GM12878 (cell line): ENCODE results near the gene FCN2. TPM values are rescaled to one million over a fixed set of nuclear protein-coding genes. Genes with fewer than 3 reads are reported as not detected.

Experiments
- ATAC-seq: fragments of 200-7000 bp; cut with Tn5 transposase; 3 replicates; pipeline ENCODE4 v1.9.1; 2020; ENCODE audit warnings: mild to moderate bottlenecking, moderate library complexity
- BruUV-seq: library from RNA; stranded (reverse); fragments of 400-500 nt; replicated peaks from 2 replicates; lab custom pipeline; 2021; lab: Mats Ljungman, UMichigan
- CTCF ChIA-PET: fragments of 300-600 bp; sonication (Branson Sonifier 250); formaldehyde crosslinking; extraction: SDS; loops from one replicate; lab custom pipeline; 2021; ENCODE audit warnings: inconsistent platforms; lab: Yijun Ruan, JAX
- POLR2A ChIA-PET: fragments of 350-600 bp; formaldehyde crosslinking; extraction: SDS; loops from one replicate; lab custom pipeline; 2021; ENCODE audit warnings: inconsistent platforms; lab: Charles Lee
- RAD21 ChIA-PET: fragments of 300-600 bp; sonication (Branson Sonifier 250); formaldehyde crosslinking; loops from one replicate; lab custom pipeline; 2023; ENCODE audit warnings: antibody characterized with exemption; ENCODE audit not compliant: unreplicated experiment; lab: Charles Lee
- SMC1A ChIA-PET: fragments of 300-600 bp; sonication (Branson Sonifier 250); formaldehyde crosslinking; loops from one replicate; lab custom pipeline; 2023; ENCODE audit not compliant: unreplicated experiment, uncharacterized antibody; lab: Charles Lee
- DNase-seq: peaks from one replicate; pipeline ENCODE4 v3.0.0-alpha.2; 2011; ENCODE audit warnings: low read depth, low spot score
- FAIRE-seq: peaks from 3 replicates; lab custom pipeline; 2011; peaks lifted over from hg19 to GRCh38; lab: Jason Lieb, UNC
- H2AFZ ChIP-seq: 2 replicates; pipeline ENCODE4 v1.6.0; 2011; ENCODE audit warnings: low read depth, low read length, control low read depth; ENCODE audit not compliant: control insufficient read depth
- H3K27ac ChIP-seq: 2 replicates; pipeline ENCODE4 v1.5.1; 2011; ENCODE audit warnings: control low read depth; ENCODE audit not compliant: control insufficient read depth, insufficient read depth
- H3K27me3 ChIP-seq, 2 experiments: replicated peaks in 1 of 2; 2 replicates each; pipeline versions ENCODE4 v1.6.0 to v1.6.1; 2011; ENCODE audit warnings: low read length in 1 of 2; ENCODE audit not compliant: control insufficient read depth in 2 of 2, insufficient read depth in 2 of 2
- H3K36me3 ChIP-seq, 2 experiments: 2 replicates each; pipeline ENCODE4 v1.5.1; 2011; ENCODE audit warnings: low read length in 1 of 2; ENCODE audit not compliant: control insufficient read depth in 2 of 2, insufficient read depth in 2 of 2
- H3K4me1 ChIP-seq: 2 replicates; pipeline ENCODE4 v1.6.1; 2011; ENCODE audit warnings: mild to moderate bottlenecking, low read length, moderate library complexity, mixed read lengths; ENCODE audit not compliant: control insufficient read depth, insufficient read depth
- H3K4me2 ChIP-seq: 2 replicates; pipeline ENCODE4 v1.6.0; 2011; ENCODE audit warnings: control low read depth; ENCODE audit not compliant: control insufficient read depth, insufficient read depth
- H3K4me3 ChIP-seq: fragments of 200-600 bp; sonication (generic); 2 replicates; pipeline ENCODE4 v1.5.1; 2016
- H3K79me2 ChIP-seq: 2 replicates; pipeline ENCODE4 v1.6.0; 2011; ENCODE audit warnings: low read length; ENCODE audit not compliant: control insufficient read depth, insufficient read depth
- H3K9ac ChIP-seq: 2 replicates; pipeline ENCODE4 v1.8.0; 2011; ENCODE audit warnings: low read length, control low read depth, mixed read lengths; ENCODE audit not compliant: control insufficient read depth, insufficient read depth
- H3K9me3 ChIP-seq: replicated peaks from 3 replicates; pipeline ENCODE4 v1.5.1; 2011; ENCODE audit warnings: mild to moderate bottlenecking, low read length; ENCODE audit not compliant: control insufficient read depth, insufficient read depth
- H4K20me1 ChIP-seq: 2 replicates; pipeline ENCODE4 v1.6.0; 2011; ENCODE audit not compliant: control insufficient read depth, insufficient read depth
- BCL11A ChIP-seq: IDR thresholded peaks from 2 replicates; pipeline ENCODE4 v1.6.1; 2011; ENCODE audit warnings: low read depth, low read length
- CBFB ChIP-seq: IDR thresholded peaks from 2 replicates; pipeline ENCODE4 v1.6.1; 2016; ENCODE audit warnings: antibody characterized with exemption, low read depth
- EZH2 ChIP-seq: IDR thresholded peaks from 2 replicates; pipeline ENCODE4 v1.6.1; 2012; ENCODE audit warnings: low read depth, mild to moderate bottlenecking, control low read depth, inconsistent platforms, low read length, borderline replicate concordance; ENCODE audit not compliant: control insufficient read depth
- HCFC1 ChIP-seq: fragments of 150-350 bp; IDR thresholded peaks from 2 replicates; pipeline ENCODE4 v1.6.1; 2014; ENCODE audit warnings: low read length
- HDAC6 ChIP-seq: fragments of 200-600 bp; sonication (generic); IDR thresholded peaks from one replicate; pipeline ENCODE4 v1.8.0; 2017; ENCODE audit warnings: antibody characterized with exemption; ENCODE audit not compliant: unreplicated experiment
- IRF3 ChIP-seq: fragments of 450-650 bp; IDR thresholded peaks from 2 replicates; pipeline ENCODE4 v1.6.1; 2014; ENCODE audit warnings: mild to moderate bottlenecking
- IRF4 ChIP-seq: IDR thresholded peaks from 2 replicates; pipeline ENCODE4 v1.6.1; 2011; ENCODE audit warnings: low read depth, low read length
- JUNB ChIP-seq: IDR thresholded peaks from 2 replicates; pipeline ENCODE4 v1.6.1; 2016; ENCODE audit warnings: antibody characterized with exemption, mild to moderate bottlenecking
- KLF5 ChIP-seq: fragments of 450-650 bp; IDR thresholded peaks from 2 replicates; pipeline ENCODE4 v1.6.1; 2014; ENCODE audit warnings: mild to moderate bottlenecking; ENCODE audit not compliant: partially characterized antibody
- MXI1 ChIP-seq: fragments of 150-350 bp; IDR thresholded peaks from 2 replicates; pipeline ENCODE4 v1.6.1; 2011; ENCODE audit warnings: low read depth, mild to moderate bottlenecking, inconsistent platforms, low read length, improper control_type of control experiment
- RFX5 ChIP-seq: IDR thresholded peaks from 2 replicates; pipeline ENCODE4 v1.6.1; 2011; ENCODE audit warnings: low read depth, low read length, improper control_type of control experiment
- SIX5 ChIP-seq: IDR thresholded peaks from 2 replicates; pipeline ENCODE4 v1.6.1; 2011; ENCODE audit warnings: mild to moderate bottlenecking, low read depth, low read length, moderate library complexity; ENCODE audit not compliant: severe bottlenecking
- SREBF1 ChIP-seq: IDR thresholded peaks from 2 replicates; pipeline ENCODE4 v1.6.1; 2012; ENCODE audit warnings: mild to moderate bottlenecking, low read length
- WGBS: methylation state at CpG from one replicate; pipeline ENCODE4 v1.1.6; 2016; ENCODE audit warnings: low lambda C conversion rate; ENCODE audit not compliant: insufficient replicate concordance, insufficient coverage; ENCODE audit errors: missing lambda C conversion rate; 5-methylcytosine and 5-hydroxymethylcytosine counted together
- in situ Hi-C: fragments of 300-500 bp; cut with MboI; formaldehyde crosslinking; loops from 9 replicates; pipeline ENCODE4 v1.14.3; 2018; ENCODE audit warnings: mixed read lengths
- intact Hi-C: fragments of 100-400 bp; cut with micrococcal nuclease; formaldehyde crosslinking; loops from one replicate; pipeline ENCODE4 v1.14.2; 2022; ENCODE audit not compliant: unreplicated experiment
- polyA plus RNA-seq, 11 experiments: library from polyadenylated mRNA; depleted of rRNA in 4 of 11; unstranded in 6 of 11; stranded (reverse) in 5 of 11; fragments of >200 nt; fragmentation: Nextera tagmentation in 4 of 11; fragmentation: Illumina TruSeq in 1 of 11; extraction: Ambion mirVana in 4 of 11; extraction: Trizol in 1 of 11; gene quantifications; 1 replicate in 1 of 11; 2 replicates in 10 of 11; pipeline versions ENCODE4 v1.2.1 to v1.2.3, GENCODE V29; 2011 to 2016; ENCODE audit warnings: inconsistent platforms in 2 of 11, missing spikeins in 2 of 11, low read depth in 1 of 11
- total RNA-seq, 4 experiments: library from RNA; depleted of rRNA in 3 of 4; stranded (reverse); fragments of >200 nt in 3 of 4; fragmentation: Illumina TruSeq in 1 of 4; extraction: Trizol in 1 of 4; gene quantifications; 2 replicates each; pipeline versions ENCODE4 v1.2.1 to v1.2.3, GENCODE V29; 2013 to 2021

Gene FCN2
- total and polyA plus RNA-seq, 10 of the 15 experiments (the other 5 are each of a cell fraction or from before 2014, with no cell fraction given), result not detected

GRCh38 chr9:134842321-134842720 is 38.3 kb upstream of the FCN2 start (continued):
- no peak for TF ChIP-seq MXI1
- no peak for TF ChIP-seq RFX5
- no peak for TF ChIP-seq EZH2

- Histone ChIP-seq H3K27me3 (no peaks in the 10 kb centered on the region), H2AFZ (no peak overlapping the region), H3K79me2 (no peaks in the 10 kb centered on the region), H3K9me3 (no peaks in the 10 kb centered on the region; the same call in 2 of the 3 replicates), H3K4me2 (no peak overlapping the region), H4K20me1 (no peaks in the 10 kb centered on the region), H3K4me3 (no peak overlapping the region), H3K27ac (no peak overlapping the region), H3K9ac (no peak overlapping the region), H3K4me1 (no peaks in the 10 kb centered on the region), H3K36me3 (no peaks in the 10 kb centered on the region)
- RAD21 ChIA-PET, result no interaction called here
- ATAC-seq, result no peak
- CTCF ChIA-PET, result no interaction called here
- intact Hi-C loops, result no loop called here
- POLR2A ChIA-PET, result no interaction called here
- FAIRE-seq, result no peak
- in situ Hi-C loops, result no loop called here
- TF ChIP-seq CBFB (no peak), HDAC6 (no peak), SREBF1 (no peak), HCFC1 (no peak), JUNB (no peak), IRF4 (no peak), KLF5 (no peak), BCL11A (no peak), IRF3 (no peak), SIX5 (no peak)
- SMC1A ChIA-PET, result no interaction called here
- 16% methylated on average over 17 of the region's 18 CpGs for WGBS
- no peak for DNase-seq
- BruUV-seq, result no TSS peak
Observed at GRCh38 chr9:134843740-134844139, 36.9 kb upstream of the FCN2 start.
